HG02588 (cell line): ENCODE results near the gene GDF15.
"Not testable (repeated sequence)": the region's sequence is repeated elsewhere in the genome, so short reads cannot be mapped to it uniquely, and the experiment has no call there.

ENCODE experiments used
- ATAC-seq: cut with Tn5 transposase; IDR thresholded peaks from one replicate; pipeline ENCODE4 v1.9.1; 2021; ENCODE audit warnings: mild to moderate bottlenecking, moderate library complexity; ENCODE audit not compliant: unreplicated experiment

The GDF15 gene

DNA sequence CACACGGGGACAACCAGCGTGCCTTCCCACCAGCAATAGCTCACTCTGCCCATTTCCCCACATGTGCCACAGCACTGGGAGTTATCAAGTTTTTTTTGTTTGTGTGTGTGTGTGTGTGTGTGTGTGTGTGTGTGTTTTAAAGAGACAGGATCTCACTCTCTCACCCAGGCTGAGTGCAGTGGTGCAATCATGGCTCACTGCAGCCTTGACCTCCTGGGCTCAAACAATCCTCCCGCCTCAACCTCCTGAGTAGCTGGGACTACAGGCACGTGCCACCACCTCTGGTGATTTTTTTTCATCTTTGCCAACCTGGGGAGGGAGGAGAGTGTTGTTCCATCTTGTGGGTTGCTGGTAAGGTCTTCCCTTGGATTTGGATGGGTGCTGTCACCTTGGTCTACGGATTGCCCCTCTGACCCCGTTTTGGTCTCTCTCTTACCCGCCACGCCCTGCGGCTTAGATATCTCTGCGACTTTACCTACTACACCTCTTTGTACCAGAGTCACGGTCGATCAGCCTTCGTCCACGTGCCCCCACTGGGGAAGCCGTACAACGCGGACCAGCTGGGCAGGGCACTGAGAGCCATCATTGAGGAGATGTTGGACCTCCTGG is 22.9 kb upstream of the GDF15 start:
- no peak for ATAC-seq

DNA sequence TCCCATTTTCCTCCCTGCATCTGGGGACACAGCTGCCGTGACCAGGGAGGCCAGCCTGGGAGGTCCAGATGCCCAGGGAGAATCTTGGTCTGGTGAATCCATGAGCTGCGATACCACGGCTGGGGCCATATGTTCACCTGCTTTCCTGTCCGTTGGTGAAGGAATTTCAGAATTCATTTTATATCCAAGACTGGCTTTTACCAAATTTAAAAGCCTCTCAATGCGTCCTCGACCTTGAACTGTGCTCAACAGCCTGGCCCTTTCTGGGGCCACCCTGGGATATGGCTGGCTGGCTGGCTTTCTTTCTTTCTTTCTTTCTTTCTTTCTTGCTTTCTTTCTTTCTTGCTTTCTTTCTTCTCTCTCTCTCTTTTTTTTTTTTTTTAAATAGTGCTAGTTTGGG is 22.2 kb upstream of the GDF15 start:
- no peak for ATAC-seq

DNA sequence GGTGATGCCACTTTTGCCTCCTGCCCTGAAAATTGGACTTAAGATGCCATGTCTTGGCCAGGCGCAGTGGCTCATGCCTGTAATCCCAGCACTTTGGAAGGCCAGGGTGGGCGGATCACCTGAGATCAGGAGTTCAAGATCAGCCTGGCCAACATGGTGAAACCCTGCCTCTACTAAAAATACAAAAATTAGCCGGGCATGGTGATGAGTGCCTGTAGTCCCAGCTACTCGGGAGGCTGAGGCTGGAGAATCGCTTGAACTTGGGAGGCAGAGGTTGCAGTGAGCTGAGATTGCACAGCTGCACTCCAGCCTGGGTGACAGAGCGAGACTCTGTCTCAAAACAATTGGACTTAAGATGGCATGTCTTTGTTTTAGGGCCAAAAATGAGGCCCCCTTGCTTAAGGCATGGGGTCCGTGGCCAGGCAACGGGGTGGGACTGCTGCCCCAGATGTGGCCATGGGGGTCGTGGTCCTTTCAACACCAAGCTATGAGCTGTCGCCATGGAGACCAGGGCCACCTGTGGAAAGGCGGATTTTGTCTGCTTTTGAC is 21.6 kb upstream of the GDF15 start:
- ATAC-seq: not testable (repeated sequence)

DNA sequence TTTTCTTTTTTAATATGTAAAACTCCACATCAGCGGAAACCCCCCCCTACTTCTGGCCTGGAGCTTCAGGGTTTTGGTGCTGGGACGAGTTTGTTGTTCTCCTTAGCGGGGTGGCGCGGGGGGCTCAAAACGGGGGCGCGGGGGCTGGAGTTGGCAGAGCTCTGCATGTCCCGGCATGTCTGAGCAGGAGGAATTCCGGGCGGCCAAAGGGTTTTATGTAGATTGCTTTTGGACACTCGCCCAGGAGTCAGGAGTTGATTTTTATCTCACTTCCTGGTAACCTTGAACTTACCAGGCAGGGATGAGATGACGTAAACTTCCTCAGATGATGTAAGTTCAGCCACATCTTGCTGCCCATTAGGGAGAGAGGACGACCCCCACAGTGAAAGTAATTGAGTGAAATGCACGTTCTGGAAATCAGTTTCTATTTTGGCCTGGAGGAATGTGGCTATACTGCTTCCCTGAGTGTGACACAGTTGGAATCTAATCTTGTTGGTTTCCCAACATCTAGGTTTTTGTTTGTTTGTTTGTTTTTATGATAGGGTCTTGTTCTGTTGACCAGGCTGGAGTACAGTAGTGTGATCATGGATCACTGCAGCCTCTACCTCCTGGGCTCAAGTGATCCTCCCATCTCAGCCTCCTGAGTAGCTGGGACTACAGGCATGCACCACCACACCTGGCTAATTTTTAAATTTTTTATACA is 21.0 kb upstream of the GDF15 start:
- no peak for ATAC-seq

DNA sequence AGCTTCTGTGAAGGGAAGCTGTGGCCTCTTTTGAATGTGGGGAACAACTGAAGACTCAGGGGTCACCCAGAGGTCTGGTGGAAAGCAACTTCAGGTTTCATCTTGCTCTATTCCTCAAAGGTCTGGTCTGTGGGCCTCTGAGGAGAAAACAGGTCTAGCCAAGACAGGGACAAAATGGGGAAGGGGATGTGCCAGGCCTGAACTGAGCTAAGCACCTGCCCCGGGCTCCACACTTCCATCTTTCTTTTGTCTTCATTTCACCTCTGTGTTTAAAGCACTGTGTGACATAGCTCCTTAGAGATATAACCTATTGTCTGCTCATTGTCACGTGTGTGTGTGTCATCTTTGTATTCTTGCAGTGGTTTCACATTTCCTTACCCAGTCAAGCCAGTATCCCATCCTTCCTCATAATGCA is 19.9 kb upstream of the GDF15 start:
- ATAC-seq: no peak

DNA sequence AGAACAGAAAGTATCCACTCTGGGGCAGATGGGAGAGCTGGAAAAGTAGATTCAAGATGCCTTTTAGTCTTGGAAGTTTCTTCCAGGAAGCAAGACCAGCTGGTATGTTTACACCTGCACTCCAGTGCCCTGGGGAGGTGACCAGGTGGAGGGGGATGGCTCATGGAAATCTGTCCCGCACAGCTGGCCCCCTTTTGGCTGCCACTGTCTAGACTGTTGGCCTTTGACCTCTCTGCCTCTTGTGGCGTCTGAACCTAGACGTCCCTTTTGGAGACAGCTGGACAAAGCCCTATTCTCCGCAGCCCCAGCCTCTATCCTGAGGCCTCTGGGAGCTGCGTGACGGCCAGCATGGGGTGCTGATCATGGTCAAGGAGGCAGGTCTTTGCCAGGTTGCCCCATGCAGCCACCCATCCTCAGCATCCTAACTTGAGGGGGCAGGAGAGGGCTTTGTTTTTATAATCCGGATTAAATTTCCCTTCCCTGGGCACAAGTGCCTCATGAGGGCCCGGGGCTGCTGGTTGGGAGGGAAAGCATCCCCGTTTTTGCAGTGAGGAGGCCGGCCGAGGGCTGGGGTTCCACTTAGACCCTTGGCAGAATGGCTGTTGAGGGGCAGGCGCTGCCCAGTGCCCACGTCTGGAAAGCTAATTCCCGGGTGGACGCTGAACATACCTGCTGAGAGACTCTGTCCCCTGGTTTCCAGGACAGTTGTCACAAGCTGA is 17.3 kb upstream of the GDF15 start:
- no peak for ATAC-seq

DNA sequence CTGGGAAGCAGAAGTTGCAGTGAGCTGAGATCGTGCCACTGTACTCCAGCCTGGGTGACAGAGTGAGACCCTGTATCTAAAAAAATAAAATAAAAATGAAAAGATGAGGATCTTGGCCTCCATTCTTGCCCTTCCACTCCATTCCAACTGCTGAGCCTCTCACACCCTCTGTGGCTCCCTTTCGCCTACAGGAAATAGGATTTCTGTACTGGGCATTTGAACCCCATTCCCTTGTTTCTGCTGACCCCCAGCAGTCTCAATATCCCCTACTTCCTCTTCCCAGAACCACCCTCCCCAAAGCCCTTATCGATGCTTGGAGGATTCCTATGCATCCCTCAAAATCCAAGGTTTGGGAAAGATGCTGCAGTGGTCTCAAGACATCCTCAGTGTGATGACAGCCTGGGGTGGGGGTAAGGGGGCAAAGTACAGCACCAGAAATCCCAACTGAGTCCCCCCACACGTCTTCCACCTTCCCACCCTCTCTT is 12.5 kb upstream of the GDF15 start:
- ATAC-seq: no peak

DNA sequence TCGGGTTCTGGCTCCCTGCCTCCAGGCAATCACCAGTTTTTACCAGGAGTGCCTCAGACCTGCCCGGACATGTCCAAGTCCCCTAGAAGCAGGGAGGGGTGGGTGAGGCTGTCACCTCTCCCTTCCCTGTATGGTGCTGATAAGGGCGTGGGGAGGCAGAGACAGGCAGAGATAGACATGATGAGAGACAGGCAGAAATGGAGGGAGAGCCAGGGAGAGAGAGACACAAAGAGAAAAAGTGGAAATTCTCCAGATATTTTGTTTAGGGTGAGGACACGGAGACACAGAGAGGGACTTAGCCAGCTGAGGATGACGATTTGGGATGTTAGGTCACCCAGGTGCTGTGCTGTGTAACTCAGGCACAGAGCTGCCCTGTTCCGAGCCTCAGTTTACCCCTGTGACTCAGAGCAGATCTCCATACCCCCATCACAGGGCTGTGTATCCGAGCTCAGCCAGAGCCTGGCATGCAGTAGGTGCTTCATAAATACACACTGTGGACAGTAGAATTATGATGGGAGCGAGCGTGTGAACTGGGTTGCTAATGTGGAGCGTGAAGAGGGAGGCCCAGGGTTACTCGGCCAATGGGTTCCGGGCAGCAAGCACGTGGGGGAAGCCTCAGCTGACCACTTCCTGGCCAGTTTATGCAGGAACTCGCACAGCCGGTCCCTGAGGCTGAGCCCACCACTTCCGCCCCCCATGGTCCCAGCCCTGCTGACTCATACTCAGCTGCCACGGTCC is 11.9 kb upstream of the GDF15 start:
- peak; percentile 65 for ATAC-seq

DNA sequence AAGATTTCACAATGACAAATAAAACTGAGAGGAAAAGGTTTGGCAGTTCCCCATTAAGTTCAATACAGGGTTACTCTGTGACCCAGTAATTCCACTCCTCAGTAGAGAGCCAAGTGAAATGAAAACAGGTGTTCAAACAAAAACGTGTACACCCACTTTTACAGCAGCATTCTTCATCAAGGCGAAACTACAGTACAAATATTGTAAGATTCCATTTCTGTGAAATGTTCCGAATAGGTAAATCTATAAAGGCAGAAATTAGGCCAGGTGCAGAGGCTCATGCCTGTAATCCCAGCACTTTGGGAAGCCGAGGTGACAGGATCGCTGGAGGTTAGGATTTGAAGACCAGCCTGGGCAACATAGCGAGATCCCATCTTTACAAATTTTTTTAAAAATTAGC is 8.9 kb upstream of the GDF15 start:
- no peak for ATAC-seq

DNA sequence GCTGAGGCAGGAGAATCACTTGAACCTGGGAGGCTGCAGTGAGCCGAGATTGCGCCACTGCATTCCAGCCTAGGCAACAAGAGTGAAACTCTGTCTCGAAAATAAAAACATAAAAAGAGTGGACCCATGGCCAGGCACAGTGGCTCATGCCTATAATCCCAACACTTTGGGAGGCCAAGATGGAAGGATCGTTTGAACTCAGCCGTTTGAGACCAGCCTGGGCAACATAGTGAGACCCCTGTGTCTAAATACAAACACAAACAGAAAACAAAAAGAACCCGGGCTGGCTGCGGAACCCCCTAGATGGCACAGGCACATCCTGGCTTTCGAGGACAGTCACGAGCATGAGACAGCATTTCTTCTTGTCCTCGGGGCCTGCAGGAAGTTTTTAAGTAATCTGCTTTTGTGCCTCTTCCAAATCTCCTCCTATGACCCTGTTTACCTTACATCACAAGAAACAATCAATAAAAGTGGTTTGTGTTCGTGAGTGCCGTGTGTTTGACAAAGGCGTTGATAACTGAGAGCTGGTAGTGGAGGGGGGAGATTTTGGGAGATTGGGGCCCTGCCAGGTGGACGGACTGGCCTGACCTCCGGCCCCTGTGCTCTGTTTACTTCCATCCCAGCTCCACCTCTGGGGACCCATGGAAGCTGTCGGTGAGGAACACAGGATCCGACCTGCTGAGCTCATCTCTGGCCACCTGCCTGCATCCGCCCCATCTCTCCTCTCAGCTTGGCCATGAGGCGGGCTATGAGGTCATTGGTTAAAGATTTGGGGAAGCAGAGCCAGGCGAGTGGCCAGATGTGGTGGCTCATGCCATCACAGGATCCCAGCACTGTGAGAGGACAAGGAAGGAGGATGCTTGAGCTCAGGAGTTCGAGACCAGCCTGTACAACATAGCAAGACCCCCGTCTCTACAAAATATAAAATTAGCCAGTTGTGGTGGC is 5.9 kb upstream of the GDF15 start:
- no peak for ATAC-seq

DNA sequence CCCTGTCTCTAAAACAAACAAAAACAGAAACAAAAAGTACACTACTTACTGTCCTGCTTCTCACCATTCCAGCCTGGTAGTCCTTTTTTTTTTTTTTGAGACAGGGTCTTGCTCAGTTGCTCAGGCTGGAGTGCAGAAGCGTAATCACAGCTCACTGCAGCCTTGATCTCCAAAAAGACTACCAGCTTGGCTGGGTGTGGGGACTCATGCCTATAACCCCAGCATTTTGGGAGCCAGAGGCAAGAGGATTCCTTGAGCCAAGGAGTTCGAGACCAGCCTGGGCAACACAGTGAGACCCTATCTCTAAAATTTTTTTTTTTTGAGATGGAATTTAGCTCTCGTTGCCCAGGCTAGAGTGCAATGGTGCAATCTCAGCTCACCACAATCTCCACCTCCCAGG is 5.1 kb upstream of the GDF15 start:
- no peak for ATAC-seq

DNA sequence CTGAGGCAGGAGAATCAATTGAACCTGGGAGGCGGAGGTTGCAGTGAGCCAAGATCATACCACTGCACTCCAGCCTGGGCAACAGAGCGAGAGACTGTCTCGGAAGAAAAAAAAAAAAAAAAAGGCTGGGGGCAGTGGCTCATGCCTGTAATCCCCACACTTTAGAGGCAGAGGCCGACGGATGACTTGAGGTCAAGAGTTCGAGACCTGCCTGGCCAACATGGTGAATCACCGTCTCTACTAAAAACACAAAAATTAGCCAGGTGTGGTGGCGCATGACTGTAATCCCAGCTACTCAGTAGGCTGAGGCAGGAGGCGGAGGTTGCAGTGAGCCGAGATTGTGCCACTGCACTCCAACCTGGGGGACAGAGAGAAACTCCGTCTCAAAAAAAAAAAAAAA is 2.3 kb upstream of the GDF15 start:
- not testable (repeated sequence) for ATAC-seq

DNA sequence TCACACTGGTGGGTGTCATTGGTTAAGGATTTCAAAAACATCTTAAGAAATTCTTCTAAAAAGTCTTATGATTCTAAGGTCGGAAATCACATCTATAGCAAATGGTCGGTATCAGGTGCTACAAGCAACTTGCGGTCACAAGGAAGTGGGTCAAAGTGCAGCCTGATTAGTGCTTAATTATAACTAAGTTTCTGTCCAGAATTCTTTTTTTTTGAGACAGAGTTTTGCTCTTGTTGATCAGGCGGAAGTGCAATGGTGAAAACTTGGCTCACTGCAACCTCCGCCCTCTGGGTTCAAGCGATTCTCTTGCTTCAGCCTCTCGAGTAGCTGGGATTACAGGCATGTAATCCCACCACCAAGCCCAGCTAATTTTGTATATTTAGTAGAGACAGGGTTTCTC is 1.2 kb upstream of the GDF15 start:
- no peak for ATAC-seq

DNA sequence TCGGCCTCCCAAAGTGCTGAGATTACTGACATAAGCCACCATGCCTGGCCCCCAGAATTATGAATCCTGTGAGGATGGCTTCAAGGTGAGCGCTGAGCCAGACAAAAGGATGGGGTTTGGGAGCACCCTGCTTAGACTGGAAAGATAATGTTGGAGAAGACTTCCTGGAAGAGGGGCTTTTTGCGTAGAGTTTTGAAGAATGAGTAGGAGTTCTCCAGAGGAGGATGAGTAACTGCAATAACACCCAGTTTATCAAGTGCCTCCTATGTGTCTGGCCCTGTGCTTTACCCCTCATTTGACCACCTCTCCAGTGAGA is 641 bp upstream of the GDF15 start:
- ATAC-seq: no peak

DNA sequence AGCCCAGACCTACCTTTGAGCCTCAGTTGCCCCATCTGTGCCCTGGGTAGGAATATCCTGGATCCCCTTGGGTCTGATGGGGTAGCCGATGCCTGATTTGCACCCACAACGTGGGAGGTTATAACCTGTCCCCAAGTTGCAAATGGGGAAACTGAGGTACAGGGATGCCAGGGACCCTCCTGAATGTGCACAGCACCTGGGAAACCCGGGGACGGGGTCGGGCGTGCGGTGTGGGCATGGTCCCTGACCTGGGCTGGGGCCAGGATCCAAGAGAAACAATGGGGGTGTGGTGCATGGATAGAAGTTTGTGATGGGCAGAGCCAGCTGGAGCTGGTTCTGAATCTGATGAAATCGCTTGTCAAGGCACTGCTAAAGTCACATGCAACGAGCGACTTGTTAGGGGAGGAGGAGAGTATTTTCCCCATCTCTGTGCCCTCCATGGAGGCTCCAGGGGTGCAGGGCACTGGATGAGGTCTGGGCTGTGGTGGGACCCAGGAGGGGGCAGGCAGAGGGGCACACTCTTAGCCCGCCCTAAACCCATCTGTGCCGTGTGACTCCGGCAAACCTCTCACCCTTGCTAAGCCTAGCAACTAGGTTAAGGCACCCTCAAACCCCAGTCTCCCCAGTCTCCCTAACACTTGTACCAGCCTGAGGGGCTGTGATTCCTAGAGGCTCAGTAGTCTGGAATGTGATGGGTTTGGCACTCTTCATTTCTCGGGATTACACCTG is 749 bp downstream of the GDF15 start:
- no peak for ATAC-seq

DNA sequence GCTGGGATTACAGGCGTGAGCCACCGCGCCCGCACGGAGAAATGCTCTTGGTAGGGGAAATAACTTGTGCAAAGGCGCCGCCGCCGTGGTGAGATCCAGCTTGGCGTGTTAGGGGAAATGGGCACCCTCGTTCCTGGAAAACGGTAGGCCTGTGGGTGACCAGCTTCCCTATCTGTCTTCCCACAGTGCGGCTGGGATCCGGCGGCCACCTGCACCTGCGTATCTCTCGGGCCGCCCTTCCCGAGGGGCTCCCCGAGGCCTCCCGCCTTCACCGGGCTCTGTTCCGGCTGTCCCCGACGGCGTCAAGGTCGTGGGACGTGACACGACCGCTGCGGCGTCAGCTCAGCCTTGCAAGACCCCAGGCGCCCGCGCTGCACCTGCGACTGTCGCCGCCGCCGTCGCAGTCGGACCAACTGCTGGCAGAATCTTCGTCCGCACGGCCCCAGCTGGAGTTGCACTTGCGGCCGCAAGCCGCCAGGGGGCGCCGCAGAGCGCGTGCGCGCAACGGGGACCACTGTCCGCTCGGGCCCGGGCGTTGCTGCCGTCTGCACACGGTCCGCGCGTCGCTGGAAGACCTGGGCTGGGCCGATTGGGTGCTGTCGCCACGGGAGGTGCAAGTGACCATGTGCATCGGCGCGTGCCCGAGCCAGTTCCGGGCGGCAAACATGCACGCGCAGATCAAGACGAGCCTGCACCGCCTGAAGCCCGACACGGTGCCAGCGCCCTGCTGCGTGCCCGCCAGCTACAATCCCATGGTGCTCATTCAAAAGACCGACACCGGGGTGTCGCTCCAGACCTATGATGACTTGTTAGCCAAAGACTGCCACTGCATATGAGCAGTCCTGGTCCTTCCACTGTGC is 2.4 kb downstream of the GDF15 start:
- peak; percentile 64 for ATAC-seq

DNA sequence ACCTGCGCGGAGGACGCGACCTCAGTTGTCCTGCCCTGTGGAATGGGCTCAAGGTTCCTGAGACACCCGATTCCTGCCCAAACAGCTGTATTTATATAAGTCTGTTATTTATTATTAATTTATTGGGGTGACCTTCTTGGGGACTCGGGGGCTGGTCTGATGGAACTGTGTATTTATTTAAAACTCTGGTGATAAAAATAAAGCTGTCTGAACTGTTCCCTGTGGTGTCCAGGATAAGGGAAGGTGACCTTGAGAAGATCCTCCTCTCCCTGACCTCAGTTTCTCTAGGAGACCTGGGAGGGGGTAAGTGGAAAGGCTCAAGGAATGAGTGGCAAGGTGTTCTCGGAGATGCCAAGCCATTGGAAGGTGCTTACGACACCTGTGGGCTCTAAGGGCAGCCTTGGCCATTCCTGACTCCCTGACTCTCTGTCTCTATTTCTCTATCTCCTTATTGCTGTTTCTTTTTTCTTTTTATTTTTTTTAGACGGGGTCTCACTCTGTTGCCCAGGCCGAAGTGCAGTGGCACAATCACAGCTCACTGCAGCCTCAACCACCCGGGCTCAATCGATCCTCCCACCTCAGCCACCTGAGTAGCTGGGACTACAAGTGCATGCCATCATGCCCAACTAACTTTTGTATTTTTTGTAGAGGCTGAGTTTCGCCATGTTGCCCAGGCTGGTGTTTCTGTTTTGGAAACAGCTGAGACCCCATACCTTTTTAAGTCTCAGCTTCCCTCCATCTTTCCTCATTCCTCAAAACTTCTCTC is 3.2 kb downstream of the GDF15 start:
- no peak for ATAC-seq

DNA sequence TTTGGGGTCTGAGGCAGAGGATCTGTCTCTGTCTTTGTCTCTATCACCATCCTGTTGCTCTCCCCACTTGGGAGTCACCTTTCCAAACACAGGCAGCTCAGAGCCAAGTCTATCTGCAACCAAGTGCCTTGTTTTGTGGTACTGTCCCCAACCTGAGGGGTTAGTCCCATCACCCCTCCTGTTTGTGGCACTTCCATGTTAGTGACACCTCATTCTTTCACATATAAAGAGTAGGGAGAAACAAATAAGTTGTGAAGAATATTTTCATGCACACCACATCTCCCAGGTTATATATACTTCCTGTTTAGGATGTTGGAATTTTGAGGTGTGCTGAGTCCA is 3.7 kb downstream of the GDF15 start:
- no peak for ATAC-seq
